H1 (cell line): ENCODE results near the gene C3orf20. TPM values are rescaled to one million over a fixed set of nuclear protein-coding genes. Genes with fewer than 3 reads are reported as not detected.

ENCODE experiments used
- CTCF ChIA-PET: fragments of 300-600 bp; sonication (Branson Sonifier 250); formaldehyde crosslinking; loops from one replicate; lab custom pipeline; 2021; ENCODE audit not compliant: partially characterized antibody; lab: Charles Lee
- POLR2A ChIA-PET: fragments of 300-600 bp; sonication (Branson Sonifier 250); formaldehyde crosslinking; loops from one replicate; lab custom pipeline; 2021; ENCODE audit warnings: inconsistent platforms; ENCODE audit not compliant: partially characterized antibody; lab: Charles Lee
- DNase-seq, 2 experiments: peaks; one replicate each; pipeline versions ENCODE4 v3.0.0 to v3.0.0-alpha.2; 2010 to 2022; ENCODE audit warnings: low spot score in 2 of 2, low read depth in 1 of 2, mixed read lengths in 1 of 2
- FAIRE-seq: peaks from 2 replicates; lab custom pipeline; 2011; peaks lifted over from hg19 to GRCh38; lab: Jason Lieb, UNC
- H2AFZ ChIP-seq: 2 replicates; pipeline ENCODE4 v1.8.1; 2012; ENCODE audit warnings: low read length, inconsistent platforms
- H2AK5ac ChIP-seq: 2 replicates; pipeline ENCODE4 v1.6.1; 2013; ENCODE audit warnings: low read depth, low read length
- H2BK120ac ChIP-seq: replicated peaks from 2 replicates; pipeline ENCODE3; 2013; ENCODE audit warnings: low read depth, low read length, inconsistent platforms
- H2BK12ac ChIP-seq: 2 replicates; pipeline ENCODE4 v1.6.1; 2013; ENCODE audit warnings: low read depth, low read length
- H2BK15ac ChIP-seq: 2 replicates; pipeline ENCODE4 v1.6.1; 2013; ENCODE audit warnings: low read length
- H2BK20ac ChIP-seq: 2 replicates; pipeline ENCODE4 v1.6.1; 2013; ENCODE audit warnings: low read length
- H2BK5ac ChIP-seq: 2 replicates; pipeline ENCODE4 v1.6.1; 2013; ENCODE audit warnings: low read depth, low read length
- H3K14ac ChIP-seq: 2 replicates; pipeline ENCODE4 v1.6.1; 2013; ENCODE audit warnings: inconsistent platforms; ENCODE audit not compliant: insufficient read length
- H3K18ac ChIP-seq: 2 replicates; pipeline ENCODE4 v1.6.1; 2013; ENCODE audit warnings: low read length; ENCODE audit errors: extremely low read depth
- H3K23ac ChIP-seq: 2 replicates; pipeline ENCODE4 v1.6.1; 2013; ENCODE audit warnings: inconsistent platforms; ENCODE audit not compliant: insufficient read length
- H3K23me2 ChIP-seq: 2 replicates; pipeline ENCODE4 v1.6.1; 2013; ENCODE audit warnings: low read depth, low read length
- H3K27ac ChIP-seq: 2 replicates; pipeline ENCODE4 v1.6.1; 2011; ENCODE audit warnings: low read depth, low read length, inconsistent platforms
- H3K27me3 ChIP-seq, 4 experiments: replicated peaks in 1 of 4; 1 replicate in 1 of 4; 2 replicates in 3 of 4; pipeline versions ENCODE4 v1.6.1 to v1.8.1; 2011 to 2013; ENCODE audit warnings: low read length in 3 of 4, mild to moderate bottlenecking in 3 of 4, inconsistent platforms in 2 of 4, mixed read lengths in 2 of 4, moderate library complexity in 1 of 4; ENCODE audit not compliant: control insufficient read depth in 3 of 4, insufficient read depth in 3 of 4; ENCODE audit errors: extremely low read depth in 1 of 4
- H3K36me3 ChIP-seq, 4 experiments: 2 replicates each; pipeline versions ENCODE4 v1.6.1 to v1.8.1; 2011 to 2013; ENCODE audit warnings: mild to moderate bottlenecking in 4 of 4, low read length in 3 of 4, moderate library complexity in 2 of 4, control low read depth in 1 of 4, inconsistent platforms in 1 of 4; ENCODE audit not compliant: insufficient read depth in 4 of 4, control insufficient read depth in 2 of 4
- H3K4ac ChIP-seq: replicated peaks from 2 replicates; pipeline ENCODE3; 2013; ENCODE audit warnings: low read length, low read depth, mixed read lengths, inconsistent platforms; ENCODE audit not compliant: insufficient read length
- H3K4me1 ChIP-seq, 4 experiments: replicated peaks in 1 of 4; 1 replicate in 1 of 4; 2 replicates in 3 of 4; pipeline versions ENCODE4 v1.6.1 to v1.8.1; 2011 to 2013; ENCODE audit warnings: low read length in 3 of 4, inconsistent platforms in 2 of 4, mixed read lengths in 1 of 4; ENCODE audit not compliant: insufficient read depth in 4 of 4, control insufficient read depth in 3 of 4
- H3K4me2 ChIP-seq, 2 experiments: 2 replicates each; pipeline versions ENCODE4 v1.6.1 to v1.8.1; 2011 to 2013; ENCODE audit warnings: low read depth in 2 of 2, low read length in 2 of 2, control low read depth in 1 of 2, inconsistent platforms in 1 of 2, mild to moderate bottlenecking in 1 of 2; ENCODE audit not compliant: insufficient read depth in 1 of 2
- H3K4me3 ChIP-seq, 4 experiments: fragments of 200-600, 300-600 bp in 1 of 4; sonication (generic), shearing (Covaris generic), sonication (Bioruptor Twin) in 1 of 4; 2 replicates each; pipeline versions ENCODE4 v1.5.1 to v1.8.1; 2011 to 2016; ENCODE audit warnings: low read length in 4 of 4, low read depth in 3 of 4, control low read depth in 2 of 4, inconsistent platforms in 2 of 4, mild to moderate bottlenecking in 2 of 4, mixed read lengths in 1 of 4, moderate library complexity in 1 of 4; ENCODE audit not compliant: insufficient read depth in 2 of 4; ENCODE audit errors: extremely low read depth in 1 of 4
- H3K56ac ChIP-seq: replicated peaks from 2 replicates; pipeline ENCODE3; 2013; ENCODE audit warnings: low read depth, mild to moderate bottlenecking, mixed read lengths, low read length, inconsistent platforms; ENCODE audit not compliant: insufficient read length
- H3K79me1 ChIP-seq: 2 replicates; pipeline ENCODE4 v1.6.1; 2013; ENCODE audit warnings: low read depth, low read length, control low read depth
- H3K79me2 ChIP-seq, 2 experiments: 2 replicates each; pipeline versions ENCODE4 v1.6.1 to v1.8.1; 2012 to 2013; ENCODE audit warnings: low read length in 2 of 2, mild to moderate bottlenecking in 2 of 2, inconsistent platforms in 1 of 2; ENCODE audit not compliant: insufficient read depth in 2 of 2, control insufficient read depth in 1 of 2
- H3K9ac ChIP-seq, 4 experiments: replicated peaks in 1 of 4; 1 replicate in 1 of 4; 2 replicates in 3 of 4; pipeline versions ENCODE4 v1.6.1 to v1.8.1; 2011 to 2013; ENCODE audit warnings: low read depth in 3 of 4, low read length in 3 of 4, control low read depth in 2 of 4, mild to moderate bottlenecking in 2 of 4, moderate library complexity in 2 of 4, inconsistent platforms in 1 of 4; ENCODE audit errors: extremely low read depth in 1 of 4
- H3K9me3 ChIP-seq, 2 experiments: 2 replicates each; pipeline versions ENCODE4 v1.6.1 to v1.8.1; 2012 to 2013; ENCODE audit warnings: mild to moderate bottlenecking in 2 of 2, moderate library complexity in 2 of 2, control low read depth in 1 of 2, inconsistent platforms in 1 of 2, low read depth in 1 of 2, low read length in 1 of 2, mixed read lengths in 1 of 2; ENCODE audit not compliant: insufficient read depth in 2 of 2
- H4K20me1 ChIP-seq, 2 experiments: replicated peaks in 1 of 2; 2 replicates each; pipeline versions ENCODE3 to v1.8.1; 2011 to 2013; ENCODE audit warnings: inconsistent platforms in 2 of 2, low read length in 2 of 2, mild to moderate bottlenecking in 1 of 2; ENCODE audit not compliant: insufficient read depth in 2 of 2, control insufficient read depth in 1 of 2
- H4K5ac ChIP-seq: 2 replicates; pipeline ENCODE4 v1.6.1; 2013; ENCODE audit warnings: low read length, low read depth, mixed read lengths, inconsistent platforms; ENCODE audit not compliant: insufficient read length
- H4K8ac ChIP-seq: 2 replicates; pipeline ENCODE4 v1.8.0; 2013; ENCODE audit warnings: mild to moderate bottlenecking, moderate library complexity, low read length, inconsistent platforms; ENCODE audit not compliant: insufficient read depth; ENCODE audit errors: extremely low read depth
- H4K91ac ChIP-seq: replicated peaks from 2 replicates; pipeline ENCODE3; 2013; ENCODE audit warnings: low read length, mixed read lengths, inconsistent platforms; ENCODE audit not compliant: insufficient read length
- SIX5 ChIP-seq: IDR thresholded peaks from 2 replicates; pipeline ENCODE4 v1.6.1; 2011; ENCODE audit warnings: mild to moderate bottlenecking, low read depth, low read length
- WGBS, 2 experiments: shearing (Covaris generic) in 1 of 2; methylation state at CpG; one replicate each; pipeline versions ENCODE4 v1.1.6 to v1.1.7; 2013 to 2015; ENCODE audit warnings: low lambda C conversion rate in 2 of 2, mixed read lengths in 2 of 2, inconsistent platforms in 1 of 2, low coverage in 1 of 2, missing lambda C conversion rate in 1 of 2; ENCODE audit not compliant: insufficient replicate concordance in 2 of 2, insufficient coverage in 1 of 2, insufficient read length in 1 of 2; ENCODE audit errors: extremely low coverage in 1 of 2, missing lambda C conversion rate in 1 of 2; 5-methylcytosine and 5-hydroxymethylcytosine counted together
- polyA plus RNA-seq, 7 experiments: library from polyadenylated mRNA; depleted of rRNA in 3 of 7; stranded (reverse) in 5 of 7; unstranded in 2 of 7; fragments of >200 nt in 5 of 7; fragments of 200-250 nt in 2 of 7; gene quantifications; 1 replicate in 5 of 7; 2 replicates in 1 of 7; 4 replicates in 1 of 7; pipeline versions ENCODE4 v1.2.1 to v1.2.3, GENCODE V29; 2011 to 2013; ENCODE audit warnings: missing spikeins in 2 of 7, mixed read lengths in 2 of 7
- total RNA-seq: library from RNA; stranded (reverse); fragmentation: NEBNext Ultra II Directional; extraction: Animal tissue kit (Norgen Biotek cat#: 25700); gene quantifications from 2 replicates; pipeline ENCODE4 v1.2.1, GENCODE V29; 2021
- TF ChIP-seq, protein P1 (sequence below): IDR thresholded peaks from 2 replicates; pipeline ENCODE4 v1.6.1; 2011; ENCODE audit warnings: low read length, improper control_type of control experiment

C3orf20 gene
- total and polyA plus RNA-seq, 2 of the 8 experiments (the other 6 are each of a cell fraction or from before 2014, with no cell fraction given): not detected

DNA sequence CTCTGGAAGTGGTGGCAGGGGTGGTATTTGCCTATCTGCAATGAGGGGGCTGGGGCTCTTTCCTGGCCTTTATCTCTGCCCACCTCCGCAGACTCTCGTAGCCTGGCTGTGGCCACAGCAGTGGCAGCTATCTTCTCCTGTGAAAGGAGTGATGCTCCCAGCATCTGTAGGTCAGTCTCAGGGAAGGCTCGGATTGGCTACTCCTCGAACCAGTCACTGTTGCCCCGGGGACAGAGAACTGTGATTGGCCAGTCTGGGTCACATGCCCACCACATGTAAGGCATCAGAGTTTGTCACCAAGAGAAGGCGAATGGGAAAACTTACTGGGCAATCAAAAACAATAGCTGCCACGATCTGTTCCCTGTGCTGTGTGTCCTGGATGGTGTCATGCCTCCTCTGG is 113.7 kb downstream of the C3orf20 start:
- no peaks in the 10 kb centered on the region for H3K79me1 ChIP-seq
- no peaks in the 10 kb centered on the region for H4K20me1 ChIP-seq
- H3K27me3 ChIP-seq: 0 out of 7 replicates have a peak, but pooled peaks cover 0 to 3% (median 0%) of the 10 kb centered on the region in 4 experiments
- H3K79me2 ChIP-seq: no peaks in the 10 kb centered on the region
- WGBS, 2 experiments: 91% methylated on average over 7 of the region's 7 CpGs; no CpG with 5 or more reads in 1 of the 2 experiments
- FAIRE-seq (no peak), DNase-seq (no peak)
- H3K27ac ChIP-seq: no peak overlapping the region
- POLR2A ChIA-PET: no interaction called here
- TF ChIP-seq, protein P1, sequence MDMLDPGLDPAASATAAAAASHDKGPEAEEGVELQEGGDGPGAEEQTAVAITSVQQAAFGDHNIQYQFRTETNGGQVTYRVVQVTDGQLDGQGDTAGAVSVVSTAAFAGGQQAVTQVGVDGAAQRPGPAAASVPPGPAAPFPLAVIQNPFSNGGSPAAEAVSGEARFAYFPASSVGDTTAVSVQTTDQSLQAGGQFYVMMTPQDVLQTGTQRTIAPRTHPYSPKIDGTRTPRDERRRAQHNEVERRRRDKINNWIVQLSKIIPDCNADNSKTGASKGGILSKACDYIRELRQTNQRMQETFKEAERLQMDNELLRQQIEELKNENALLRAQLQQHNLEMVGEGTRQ: 0 out of 2 replicates have a peak, but pooled peaks have one; percentile 53
- TF ChIP-seq SIX5: no peak
- H3K56ac ChIP-seq: no peak overlapping the region
- H3K36me3 ChIP-seq: no peaks in the 10 kb centered on the region
- H2BK12ac ChIP-seq: no peak overlapping the region
- H2AK5ac ChIP-seq: no peak overlapping the region
- no peak overlapping the region for H2BK5ac ChIP-seq
- H3K9ac ChIP-seq: no peak overlapping the region
- no peak overlapping the region for H3K4me3 ChIP-seq
- H3K4me2 ChIP-seq: no peak overlapping the region
- H4K5ac ChIP-seq: no peak overlapping the region
- H2BK120ac ChIP-seq: no peak overlapping the region
- H3K9me3 ChIP-seq: no peaks in the 10 kb centered on the region
- no peak overlapping the region for H4K91ac ChIP-seq
- H2AFZ ChIP-seq: no peak overlapping the region
- H3K23me2 ChIP-seq: no peaks in the 10 kb centered on the region
- no peak overlapping the region for H3K23ac ChIP-seq
- peaks cover 2 to 9% (median 5%) of the 10 kb centered on the region in 4 experiments; a peak in 6 of 7 replicates for H3K4me1 ChIP-seq
- H3K4ac ChIP-seq: no peak overlapping the region
- no peak overlapping the region for H2BK20ac ChIP-seq
- no peak overlapping the region for H2BK15ac ChIP-seq
- H3K18ac ChIP-seq: no peak overlapping the region
- H4K8ac ChIP-seq: no peak overlapping the region
- CTCF ChIA-PET: interaction anchor here (0.7 to 12.7 kb wide), 10 partner anchors 9 to 130 kb away, joined by 3 to 308 read pairs (median 4); no protein-coding TSS in a partner anchor
- H3K14ac ChIP-seq: no peak overlapping the region
